ENCODE data around the gene KCNH5.

Gene KCNH5

DNA sequence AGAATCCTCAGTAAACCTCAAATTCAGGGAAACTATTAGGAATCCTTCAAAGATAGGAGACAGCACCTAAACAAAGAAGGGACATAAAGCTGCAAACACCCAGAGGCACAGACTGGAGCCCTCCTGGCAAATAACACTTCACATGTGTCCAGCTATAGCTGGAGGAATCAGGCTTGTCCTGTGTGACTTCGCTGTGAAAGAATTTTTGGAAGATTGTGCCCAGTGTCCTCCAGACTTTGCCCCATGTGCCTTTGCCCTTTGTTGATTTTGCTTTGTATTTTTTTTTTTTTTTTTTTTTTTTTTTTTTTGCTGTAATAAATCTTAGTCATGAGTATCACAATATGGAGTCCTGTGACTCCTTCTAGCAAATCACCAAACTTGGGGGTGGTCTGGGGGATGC, 136.8 kb downstream of the KCNH5 start:
- DNase-seq (ENCODE audit: low read depth) = no peak
- TF ChIP-seq, protein P1, sequence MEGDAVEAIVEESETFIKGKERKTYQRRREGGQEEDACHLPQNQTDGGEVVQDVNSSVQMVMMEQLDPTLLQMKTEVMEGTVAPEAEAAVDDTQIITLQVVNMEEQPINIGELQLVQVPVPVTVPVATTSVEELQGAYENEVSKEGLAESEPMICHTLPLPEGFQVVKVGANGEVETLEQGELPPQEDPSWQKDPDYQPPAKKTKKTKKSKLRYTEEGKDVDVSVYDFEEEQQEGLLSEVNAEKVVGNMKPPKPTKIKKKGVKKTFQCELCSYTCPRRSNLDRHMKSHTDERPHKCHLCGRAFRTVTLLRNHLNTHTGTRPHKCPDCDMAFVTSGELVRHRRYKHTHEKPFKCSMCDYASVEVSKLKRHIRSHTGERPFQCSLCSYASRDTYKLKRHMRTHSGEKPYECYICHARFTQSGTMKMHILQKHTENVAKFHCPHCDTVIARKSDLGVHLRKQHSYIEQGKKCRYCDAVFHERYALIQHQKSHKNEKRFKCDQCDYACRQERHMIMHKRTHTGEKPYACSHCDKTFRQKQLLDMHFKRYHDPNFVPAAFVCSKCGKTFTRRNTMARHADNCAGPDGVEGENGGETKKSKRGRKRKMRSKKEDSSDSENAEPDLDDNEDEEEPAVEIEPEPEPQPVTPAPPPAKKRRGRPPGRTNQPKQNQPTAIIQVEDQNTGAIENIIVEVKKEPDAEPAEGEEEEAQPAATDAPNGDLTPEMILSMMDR (conservative IDR thresholded peaks at IDR 0.05; ENCODE audit: low read depth, low read length) = no peak
- H3K4me3 ChIP-seq (ENCODE audit: low read length) = no peak overlapping the region

DNA sequence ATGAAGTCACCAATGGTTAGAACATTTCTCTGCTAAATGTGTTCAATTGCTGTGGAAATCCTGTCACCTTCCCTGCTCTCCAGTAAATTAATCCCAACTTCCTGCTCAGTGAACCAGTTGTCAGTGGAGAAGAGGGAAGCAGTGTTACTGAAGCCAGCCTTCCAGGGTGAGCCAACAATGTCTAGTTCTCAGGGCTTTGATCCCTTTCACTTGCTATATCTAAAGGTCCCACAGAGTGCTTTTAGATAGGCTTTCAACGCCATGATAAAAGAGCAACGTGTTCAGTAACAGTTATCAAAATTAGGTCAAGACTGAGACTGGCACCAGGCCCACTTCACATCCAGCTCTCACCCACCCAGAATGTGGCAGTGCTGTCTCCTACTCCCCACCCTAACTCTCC, 139.7 kb downstream of the KCNH5 start:
- no peak overlapping the region for H3K4me3 ChIP-seq (ENCODE audit: low read length)
- TF ChIP-seq, protein P1 (conservative IDR thresholded peaks at IDR 0.05; ENCODE audit: low read depth, low read length) = no peak
- DNase-seq (ENCODE audit: low read depth) = no peak

DNA sequence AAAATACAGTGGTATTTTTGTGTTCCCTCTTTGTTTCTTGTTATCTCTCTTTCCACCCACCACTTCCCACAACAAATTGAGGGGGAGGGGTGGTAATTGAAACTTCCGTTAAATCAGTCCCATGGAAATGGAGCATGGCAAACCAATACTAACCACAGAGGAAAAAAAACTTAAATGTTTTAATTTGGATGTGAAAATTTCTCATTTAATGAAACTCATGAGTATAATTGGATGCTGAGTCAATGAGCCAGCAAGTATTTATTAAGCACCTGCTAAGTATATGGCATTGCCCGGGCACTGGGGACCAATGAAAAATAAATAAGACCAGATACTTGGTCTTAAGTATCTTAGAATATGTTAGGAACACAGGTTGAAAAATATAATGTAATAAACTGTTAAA, 147.5 kb downstream of the KCNH5 start:
- no peak for DNase-seq (ENCODE audit: low read depth)
- H3K4me3 ChIP-seq (ENCODE audit: low read length) = no peak overlapping the region
- TF ChIP-seq, protein P1 (conservative IDR thresholded peaks at IDR 0.05; ENCODE audit: low read depth, low read length) = no peak

DNA sequence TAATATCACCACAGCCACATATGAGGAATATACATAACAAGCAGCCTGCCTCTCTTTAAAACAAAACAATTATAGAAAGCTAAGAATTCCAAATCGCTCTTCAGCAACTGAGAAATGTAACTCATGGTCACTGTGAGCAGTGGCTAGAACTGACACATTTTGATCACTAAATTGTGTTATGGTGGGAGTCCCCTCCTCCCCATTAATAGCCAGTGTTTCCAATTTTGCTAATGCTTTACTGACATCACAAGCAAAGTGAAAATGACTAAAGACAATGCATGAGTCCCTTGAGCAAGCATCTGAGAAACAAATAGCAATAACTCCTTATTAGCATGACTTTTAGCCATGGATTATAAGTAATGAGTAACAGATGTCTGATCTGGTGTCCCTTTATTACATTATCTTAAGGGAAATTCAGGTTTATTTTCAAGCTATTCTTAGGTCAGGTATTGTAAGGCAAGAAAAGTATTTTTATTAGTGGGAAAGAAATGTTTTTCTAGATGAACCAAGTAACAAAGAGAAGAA, 148.3 kb downstream of the KCNH5 start:
- no peak for DNase-seq (ENCODE audit: low read depth)
- TF ChIP-seq, protein P1 (conservative IDR thresholded peaks at IDR 0.05; ENCODE audit: low read depth, low read length) = no peak

DNA sequence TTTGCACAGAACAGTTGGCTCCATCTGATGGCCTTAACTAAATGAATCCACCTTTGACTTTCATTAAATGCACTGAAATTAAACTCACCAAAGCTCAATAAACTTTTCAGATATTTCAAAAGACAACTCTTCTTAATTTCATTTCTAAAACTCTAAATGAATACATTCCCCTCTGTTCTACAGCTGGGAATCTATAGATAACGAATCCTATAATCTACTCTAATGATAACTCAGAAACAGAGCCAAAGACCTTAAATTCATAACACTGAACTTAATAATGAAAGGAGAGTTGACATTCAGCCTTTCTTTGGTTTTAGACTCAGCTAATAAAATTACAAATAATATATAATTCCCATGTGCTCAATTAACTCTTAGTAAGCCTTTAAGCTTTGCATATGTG, 150.5 kb downstream of the KCNH5 start:
- H3K4me3 ChIP-seq (ENCODE audit: low read length) = no peak overlapping the region
- TF ChIP-seq, protein P1 (conservative IDR thresholded peaks at IDR 0.05; ENCODE audit: low read depth, low read length) = no peak
- no peak for DNase-seq (ENCODE audit: low read depth)

More for the DNA sequence above, 148.3 kb downstream of the KCNH5 start:
- H3K4me3 ChIP-seq (ENCODE audit: low read length) = no peak overlapping the region

DNA sequence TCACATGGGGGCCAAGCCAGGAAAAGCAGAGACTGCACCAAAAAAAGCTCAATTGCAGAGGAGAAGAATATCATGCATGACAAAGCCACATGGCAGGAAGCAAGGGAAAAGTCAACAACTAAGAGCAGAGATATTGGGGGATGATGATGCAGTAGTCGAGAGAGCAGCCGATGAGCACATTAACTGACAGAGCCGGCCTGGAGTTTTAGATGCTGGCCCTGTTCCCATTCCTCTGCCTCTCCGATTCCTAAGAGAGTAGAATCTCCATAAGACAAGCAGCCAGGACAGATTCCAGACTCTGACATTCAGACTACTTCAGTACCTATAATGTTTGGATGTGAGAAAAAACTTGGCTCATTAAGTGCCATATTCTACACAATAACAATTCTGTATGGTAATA, 155.9 kb downstream of the KCNH5 start:
- no peak overlapping the region for H3K4me3 ChIP-seq (ENCODE audit: low read length)
- TF ChIP-seq, protein P1 (conservative IDR thresholded peaks at IDR 0.05; ENCODE audit: low read depth, low read length) = no peak
- no peak for DNase-seq (ENCODE audit: low read depth)

DNA sequence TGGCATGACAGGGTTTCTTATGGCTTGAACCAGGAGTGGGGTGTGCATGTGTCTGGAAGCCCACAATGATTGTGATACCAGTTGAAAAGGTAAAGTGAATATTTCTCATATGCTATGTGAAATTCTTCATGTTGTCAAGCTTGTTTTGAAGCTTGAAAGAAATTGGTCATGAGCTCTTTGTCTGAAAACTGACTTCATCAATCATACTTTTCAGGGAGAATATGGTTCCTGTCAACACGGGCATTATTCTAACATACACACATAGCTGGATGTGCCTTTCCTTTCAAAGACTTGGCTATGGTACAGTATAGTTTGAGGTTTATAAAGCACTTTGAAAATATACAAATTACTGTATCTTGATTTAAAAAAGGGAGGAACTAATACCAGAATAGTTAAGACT, 158.8 kb downstream of the KCNH5 start:
- no peak for DNase-seq (ENCODE audit: low read depth)
- TF ChIP-seq, protein P1 (conservative IDR thresholded peaks at IDR 0.05; ENCODE audit: low read depth, low read length) = no peak
- H3K4me3 ChIP-seq (ENCODE audit: low read length) = no peak overlapping the region
